NCI-H146 treated with DMSO at 0.1 percent for 48 hours (cell line): ENCODE measurements around the gene TBCK.
A peak's percentile ranks its signal among the peaks of the same experiment; 100 is the strongest.

Experiments
- DNase-seq: peaks from one replicate; lab custom pipeline; 2025; ENCODE audit not compliant: unreplicated experiment; lab: John Stamatoyannopoulos, UW

TBCK gene

DNA sequence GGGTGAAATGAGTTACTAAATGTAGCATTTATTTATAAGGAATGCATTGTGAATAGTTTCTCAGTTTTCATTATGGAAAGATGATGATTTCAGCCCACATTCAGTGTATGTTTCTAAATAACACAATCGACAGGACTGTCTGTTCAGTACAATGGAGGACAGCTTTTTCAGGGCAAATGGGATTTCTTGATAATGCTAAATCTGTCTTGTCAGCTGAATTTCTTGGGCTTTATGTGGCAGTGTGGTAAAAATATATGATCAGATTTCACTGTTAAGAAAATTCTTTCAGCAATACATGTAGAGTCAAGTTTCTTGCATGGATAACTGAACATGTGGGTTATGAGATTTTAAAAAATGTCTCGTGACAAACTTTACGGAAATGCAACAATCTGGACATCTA is 269.9 kb downstream of the TBCK start:
- DNase-seq = no peak

DNA sequence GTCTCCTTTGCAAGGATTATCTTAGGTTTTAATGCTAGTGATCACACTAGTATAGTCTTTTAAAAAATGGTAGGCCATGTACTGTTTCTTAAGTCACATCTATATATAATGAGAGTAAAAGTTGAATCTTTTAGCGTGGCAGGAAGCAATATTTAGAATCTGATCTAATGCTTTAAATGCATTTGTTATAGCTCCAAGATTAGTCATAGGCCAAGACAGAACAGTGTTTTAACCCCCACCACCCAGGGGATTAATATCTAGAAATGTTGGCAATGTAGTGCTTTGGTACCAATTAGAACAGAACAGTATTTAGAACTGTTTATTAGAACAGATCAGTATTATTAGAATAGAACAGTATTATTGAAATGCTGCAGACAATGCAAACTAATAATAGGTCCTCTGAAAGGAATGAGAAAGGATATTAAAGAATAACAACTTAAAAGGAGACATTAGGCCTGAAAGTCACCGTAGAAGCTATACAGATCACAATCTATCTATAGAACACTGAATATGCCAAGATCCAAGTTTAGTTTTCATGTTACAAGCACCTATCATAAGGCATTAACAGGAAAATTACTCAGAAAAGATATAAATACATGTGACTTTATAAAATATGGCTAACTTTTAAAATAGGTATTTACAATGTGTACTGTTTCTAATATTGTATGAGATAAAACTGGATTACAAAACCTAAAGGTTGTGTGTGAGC is 274.6 kb downstream of the TBCK start:
- DNase-seq = no peak

DNA sequence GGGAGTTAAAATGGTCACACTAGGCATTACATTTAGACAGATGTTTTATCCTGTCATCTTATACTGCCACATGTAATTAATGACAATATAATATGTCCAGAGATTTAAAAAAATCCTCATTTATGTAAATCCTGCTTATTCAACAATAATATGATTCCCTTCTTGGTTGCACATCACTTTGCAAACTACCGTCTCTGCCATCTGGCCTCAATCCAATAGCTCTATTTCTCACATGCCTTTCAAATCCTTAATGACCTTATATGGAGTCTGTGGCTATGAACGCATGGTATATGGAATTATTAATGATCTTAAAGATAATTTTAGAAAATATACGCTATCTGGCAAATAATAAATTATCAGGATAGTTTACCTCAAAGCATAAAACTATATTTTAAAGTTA is 276.2 kb downstream of the TBCK start:
- no peak for DNase-seq

DNA sequence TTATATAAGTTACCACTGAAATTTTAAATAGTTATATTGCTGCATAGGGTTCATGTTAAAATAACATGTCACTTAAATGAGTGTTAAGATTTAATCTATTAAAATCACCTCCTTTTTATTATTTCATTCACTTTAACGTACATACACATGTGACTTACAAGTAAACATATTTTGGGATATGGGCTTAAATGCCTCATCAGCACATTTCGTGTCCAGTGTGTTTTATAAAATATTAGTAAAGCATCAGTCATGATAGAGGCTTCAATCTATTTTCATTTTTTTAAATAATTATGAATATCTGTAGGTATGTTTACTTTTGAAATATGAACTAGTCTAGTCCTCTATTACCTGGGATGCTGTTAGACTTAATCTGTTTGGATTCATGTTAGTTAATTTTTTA is 277.1 kb downstream of the TBCK start:
- no peak for DNase-seq

DNA sequence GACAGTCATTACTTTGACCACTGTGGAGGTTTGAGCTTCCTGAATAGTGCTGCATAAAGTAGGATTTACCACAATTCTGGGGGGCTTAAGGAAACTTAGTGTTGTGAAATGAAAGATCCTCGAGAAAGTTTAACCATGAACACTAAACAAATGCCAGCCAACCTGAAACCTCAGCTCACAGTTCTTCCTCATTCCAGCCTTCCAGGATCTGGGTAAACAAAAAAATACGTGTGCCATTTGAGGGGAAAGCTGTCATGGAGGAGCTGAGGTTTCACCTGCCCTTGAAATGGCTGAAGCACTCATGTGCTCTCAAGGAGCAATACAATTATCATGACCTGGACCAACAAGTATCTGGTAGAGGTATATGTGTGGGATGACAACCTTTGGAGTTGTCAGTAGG is 278.0 kb downstream of the TBCK start:
- no peak for DNase-seq

DNA sequence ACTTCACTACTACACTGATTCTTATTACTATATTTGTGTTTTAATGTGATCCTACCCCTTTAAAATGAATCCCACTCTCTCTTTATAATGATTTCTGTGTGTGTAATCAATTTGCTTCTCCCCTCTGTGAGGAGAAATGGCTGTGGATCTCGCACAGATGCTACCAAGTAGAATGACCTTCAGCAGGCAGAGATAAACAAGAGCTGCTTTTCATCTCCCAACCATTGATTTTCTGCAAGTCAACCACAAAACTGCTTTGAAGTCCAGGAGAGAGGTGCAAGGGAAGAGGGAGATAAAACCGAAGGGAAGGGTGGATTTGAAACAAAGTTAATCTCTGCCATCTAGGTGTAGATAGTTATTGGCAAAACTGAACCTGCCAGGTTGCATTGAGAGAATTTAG is 279.2 kb downstream of the TBCK start:
- no peak for DNase-seq

DNA sequence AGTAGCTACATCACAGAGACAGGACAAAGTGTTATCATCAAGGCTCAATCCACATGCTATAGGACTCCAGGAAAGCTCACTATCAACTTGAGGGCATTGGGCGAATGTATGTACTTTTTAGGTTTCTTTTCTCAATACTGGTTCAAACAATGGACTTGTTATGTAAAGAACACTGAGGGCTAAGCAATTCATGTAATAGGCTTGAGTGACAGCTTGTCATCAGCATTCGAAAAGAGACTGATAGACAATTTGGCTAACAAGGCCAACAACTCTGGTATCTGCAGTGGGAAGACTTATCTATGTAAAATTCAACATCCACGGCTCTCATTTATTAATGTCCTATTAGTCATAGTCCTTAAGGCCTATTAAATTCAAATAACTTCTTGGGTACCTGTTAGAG is 279.7 kb downstream of the TBCK start:
- DNase-seq = no peak

DNA sequence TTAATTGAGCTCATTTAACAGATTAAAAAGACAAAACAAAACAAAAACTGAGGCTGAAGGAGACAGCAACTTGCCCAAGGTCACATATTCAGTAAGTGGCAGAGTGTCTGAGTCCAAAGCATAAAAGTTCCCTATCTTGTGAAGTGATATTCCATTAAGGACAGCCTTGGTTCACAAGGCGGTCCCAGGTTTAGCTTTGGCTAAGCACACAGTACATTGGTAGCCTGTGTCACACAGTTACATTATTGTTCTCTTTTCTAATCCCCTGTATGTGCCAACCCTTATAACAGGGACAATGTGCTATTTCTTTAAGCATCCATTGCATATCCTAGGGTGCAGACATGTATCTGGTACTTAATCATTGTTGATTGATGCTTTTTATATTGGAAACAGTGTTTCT is 280.8 kb downstream of the TBCK start:
- no peak for DNase-seq

DNA sequence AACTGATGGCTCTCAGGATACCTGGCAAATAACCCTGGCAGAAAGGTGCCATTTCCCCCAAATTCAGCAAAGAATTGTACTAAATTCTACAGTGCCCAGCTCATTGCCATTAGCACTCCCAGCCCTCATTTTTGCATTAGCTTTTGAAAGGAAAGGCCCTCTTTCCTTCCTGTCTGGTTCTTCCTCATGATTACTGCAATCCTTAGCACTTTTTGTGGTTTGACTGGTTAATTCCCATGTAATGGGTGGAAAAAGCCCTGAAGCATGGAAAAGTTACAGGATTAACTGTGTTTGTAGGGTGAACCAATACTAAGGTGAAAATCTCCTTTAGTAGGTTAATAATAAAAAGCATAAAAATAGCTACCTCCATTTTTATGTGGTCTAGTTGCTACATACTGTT is 281.3 kb downstream of the TBCK start:
- DNase-seq = no peak

DNA sequence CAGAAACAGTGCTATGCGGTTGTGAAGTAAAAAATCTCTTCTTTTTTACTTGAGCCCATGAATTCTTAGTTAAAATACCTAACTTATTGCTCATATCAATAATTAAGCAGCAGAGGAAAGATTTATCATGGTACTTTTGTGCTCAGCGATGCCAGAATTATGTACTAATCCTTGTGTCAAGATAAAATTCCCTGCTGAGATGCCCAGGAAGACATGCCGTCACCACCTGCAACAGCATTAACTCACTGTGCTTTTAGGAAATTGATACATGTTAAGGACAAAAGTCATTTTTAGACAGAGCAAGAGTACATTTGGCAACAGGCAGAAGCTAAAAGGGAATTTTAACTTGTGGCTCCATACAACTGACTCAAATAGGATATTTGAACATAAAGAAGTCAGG is 281.8 kb downstream of the TBCK start:
- no peak for DNase-seq

DNA sequence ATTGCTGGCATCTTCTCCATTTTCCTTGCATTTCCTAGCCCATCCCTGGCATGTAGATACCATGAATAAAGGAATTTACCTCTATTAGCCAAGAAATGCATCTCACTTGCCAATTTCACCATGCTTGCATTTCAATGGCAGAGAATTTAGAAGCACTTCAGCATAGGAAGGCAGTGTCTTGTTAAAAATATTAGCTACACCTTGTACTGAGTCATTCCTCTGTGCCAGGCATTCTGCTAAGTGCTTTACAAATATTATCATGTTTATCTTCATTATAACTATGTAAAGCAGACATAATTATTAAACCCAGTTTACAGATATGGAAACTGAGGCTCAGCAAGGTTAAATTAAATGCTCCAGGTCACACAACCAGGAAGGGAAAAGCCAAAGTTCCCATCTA is 282.5 kb downstream of the TBCK start:
- no peak for DNase-seq

DNA sequence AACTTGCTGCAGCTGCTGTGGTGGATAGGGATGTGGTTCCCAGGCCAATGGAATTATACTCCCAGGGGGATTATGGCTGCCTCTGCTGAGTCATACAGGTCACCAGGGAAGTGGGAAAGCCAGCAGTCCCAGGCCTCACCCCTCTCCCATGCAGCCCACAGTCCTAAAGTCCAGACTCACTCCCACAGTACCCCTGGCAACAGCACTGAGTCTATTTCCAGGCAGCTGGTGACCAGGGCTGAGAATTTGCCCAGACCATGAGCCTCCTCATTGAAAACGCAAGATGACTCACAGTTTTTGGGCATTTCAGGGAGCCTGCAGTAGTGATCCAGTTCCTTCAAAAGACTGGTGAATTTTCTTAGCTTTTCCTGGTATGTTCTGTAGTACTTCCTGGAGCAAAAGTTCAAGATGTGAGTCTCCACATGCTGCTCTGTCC is 283.1 kb downstream of the TBCK start:
- no peak for DNase-seq

DNA sequence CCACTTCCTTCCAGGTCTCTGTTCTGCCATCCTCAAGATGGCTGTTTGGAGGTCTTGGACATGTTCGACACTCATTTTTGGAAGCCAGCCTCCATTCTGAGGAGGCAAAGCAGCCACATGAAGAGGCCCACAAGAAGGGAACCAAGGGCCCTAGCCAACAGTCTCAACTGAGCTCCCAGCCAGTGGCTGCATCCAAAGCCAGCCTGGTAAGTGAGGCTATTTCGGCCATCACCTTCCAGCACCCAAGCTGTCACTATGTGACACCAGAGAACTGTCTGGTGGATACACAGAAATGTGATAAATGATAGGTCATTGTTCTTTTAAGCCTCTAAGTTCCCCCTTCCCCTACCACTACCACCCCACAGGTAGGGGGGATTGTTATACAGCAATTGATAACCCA is 293.6 kb downstream of the TBCK start:
- no peak for DNase-seq

DNA sequence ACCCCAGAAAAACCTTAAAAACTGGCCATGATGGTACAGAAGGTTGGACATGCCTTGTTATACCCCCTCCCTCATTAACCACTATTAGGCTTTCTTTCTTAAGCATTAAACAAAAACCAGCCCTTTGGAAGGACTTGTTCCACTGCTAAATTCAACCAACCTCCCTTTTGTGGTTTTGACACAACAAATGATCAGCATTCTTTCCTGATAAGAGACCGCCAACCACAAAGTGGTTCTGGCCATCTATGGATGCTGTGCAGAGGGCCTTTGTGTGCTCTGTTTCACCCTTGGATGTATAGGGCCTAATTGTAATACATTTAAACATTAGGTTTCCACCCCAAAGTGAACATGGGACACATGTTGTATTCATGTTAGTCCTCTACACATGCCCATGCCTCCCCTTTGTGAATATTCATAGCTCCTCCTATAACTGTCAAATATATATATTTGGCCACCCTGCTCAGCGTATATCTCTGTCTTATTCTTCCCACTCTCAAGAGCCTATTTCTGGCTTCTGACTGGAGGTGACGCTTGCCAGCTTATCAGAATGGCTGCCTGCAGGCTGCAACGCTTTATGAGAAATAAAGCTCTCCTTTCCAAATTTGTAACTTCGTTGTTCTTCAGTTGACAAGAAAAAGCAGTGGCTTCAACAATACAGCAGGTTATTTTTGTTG is 294.1 kb downstream of the TBCK start:
- DNase-seq = no peak

DNA sequence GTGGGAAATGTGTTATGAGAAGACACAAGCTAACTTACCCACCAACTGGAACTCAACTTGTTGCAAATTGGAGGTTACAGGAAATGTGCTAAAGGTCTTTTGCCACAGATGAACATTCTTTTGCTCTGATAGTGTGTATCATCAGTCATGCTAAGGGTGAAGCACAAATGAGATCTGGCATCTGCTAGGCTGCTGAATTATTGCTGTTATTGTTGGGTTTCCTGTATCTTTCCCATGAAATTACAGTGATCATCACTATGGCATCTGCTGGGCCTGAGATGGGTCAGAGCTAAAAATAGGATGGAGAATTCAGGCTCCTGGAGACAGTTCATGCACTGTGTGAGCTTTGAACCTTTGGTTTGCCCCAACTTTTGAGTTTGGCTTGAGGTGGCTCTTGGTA is 296.2 kb downstream of the TBCK start:
- DNase-seq = no peak

DNA sequence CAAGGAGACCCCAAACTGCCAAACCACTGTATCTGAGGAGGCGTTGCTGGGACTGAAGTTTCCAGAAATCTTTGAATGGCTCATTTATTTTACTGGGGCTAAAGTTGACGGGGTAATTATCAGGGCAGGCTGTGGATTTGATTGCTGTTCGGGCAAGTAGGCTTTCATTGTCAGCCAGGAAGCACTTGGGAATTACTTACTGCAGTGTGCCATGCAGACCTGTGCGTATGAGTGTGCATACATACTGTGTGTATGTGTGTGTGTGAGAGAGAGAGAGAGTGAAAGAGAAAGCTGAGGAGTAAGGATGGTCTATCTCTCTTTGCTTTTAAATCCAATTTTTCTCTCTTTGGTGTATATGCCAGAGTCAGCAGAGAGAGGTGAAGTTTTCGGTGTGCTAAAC is 298.0 kb downstream of the TBCK start:
- DNase-seq = no peak

DNA sequence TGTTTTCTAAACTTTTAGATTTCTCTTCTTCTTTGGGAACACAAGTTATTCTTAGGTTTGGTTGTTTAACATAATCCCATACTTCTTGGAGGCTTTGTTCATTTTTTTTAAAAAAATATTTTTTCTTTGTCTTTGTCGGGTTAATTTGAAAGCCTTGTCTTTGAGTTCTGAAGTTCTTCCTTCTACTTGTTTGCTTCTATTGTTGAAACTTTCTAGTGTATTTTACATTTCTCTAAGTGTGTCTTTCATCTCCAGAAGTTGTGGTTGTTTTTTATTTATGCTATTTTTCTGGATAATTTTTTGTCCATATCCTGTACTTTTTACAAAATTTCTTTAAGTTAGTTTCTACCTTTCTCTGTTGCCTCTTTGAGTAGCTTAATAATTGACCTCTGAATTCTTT is 304.6 kb downstream of the TBCK start:
- DNase-seq = no peak

DNA sequence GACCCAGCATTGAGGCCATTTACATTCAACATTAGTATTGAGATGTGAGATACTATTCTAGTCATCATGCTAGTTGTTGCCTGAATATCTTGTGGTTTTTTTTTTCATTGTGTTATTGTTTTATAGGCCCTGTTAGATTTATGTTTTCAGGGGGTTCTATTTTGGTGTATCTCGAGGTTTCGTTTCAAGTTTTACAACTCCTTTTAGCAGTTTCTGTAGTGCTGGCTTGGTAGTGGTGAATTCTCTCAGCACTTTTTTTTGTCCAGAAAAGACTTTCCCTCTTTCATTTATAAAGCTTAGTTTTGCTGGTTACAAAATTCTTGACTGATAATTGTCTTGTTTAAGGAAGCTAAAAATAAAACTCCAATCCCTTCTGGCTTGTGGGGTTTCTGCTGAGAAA is 305.2 kb downstream of the TBCK start:
- no peak for DNase-seq

DNA sequence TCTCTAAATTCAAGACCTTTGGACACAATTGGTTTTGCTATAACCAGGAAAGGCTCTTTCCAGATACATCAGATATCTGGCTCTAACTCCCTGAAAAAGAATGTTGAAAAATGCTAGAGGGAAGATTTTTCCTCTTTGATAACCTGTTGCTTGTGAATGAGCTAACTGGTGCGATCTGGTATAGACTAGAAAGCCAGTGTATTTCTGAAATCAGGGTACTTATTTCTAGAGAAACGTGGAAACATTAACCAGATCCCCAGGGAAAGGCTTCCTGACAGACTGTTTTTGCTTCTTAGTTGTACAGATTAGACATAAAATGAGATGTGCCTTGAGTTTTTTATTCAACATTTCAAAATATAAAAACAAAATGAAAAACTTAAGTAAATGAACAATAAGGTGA is 313.0 kb downstream of the TBCK start:
- DNase-seq = no peak

DNA sequence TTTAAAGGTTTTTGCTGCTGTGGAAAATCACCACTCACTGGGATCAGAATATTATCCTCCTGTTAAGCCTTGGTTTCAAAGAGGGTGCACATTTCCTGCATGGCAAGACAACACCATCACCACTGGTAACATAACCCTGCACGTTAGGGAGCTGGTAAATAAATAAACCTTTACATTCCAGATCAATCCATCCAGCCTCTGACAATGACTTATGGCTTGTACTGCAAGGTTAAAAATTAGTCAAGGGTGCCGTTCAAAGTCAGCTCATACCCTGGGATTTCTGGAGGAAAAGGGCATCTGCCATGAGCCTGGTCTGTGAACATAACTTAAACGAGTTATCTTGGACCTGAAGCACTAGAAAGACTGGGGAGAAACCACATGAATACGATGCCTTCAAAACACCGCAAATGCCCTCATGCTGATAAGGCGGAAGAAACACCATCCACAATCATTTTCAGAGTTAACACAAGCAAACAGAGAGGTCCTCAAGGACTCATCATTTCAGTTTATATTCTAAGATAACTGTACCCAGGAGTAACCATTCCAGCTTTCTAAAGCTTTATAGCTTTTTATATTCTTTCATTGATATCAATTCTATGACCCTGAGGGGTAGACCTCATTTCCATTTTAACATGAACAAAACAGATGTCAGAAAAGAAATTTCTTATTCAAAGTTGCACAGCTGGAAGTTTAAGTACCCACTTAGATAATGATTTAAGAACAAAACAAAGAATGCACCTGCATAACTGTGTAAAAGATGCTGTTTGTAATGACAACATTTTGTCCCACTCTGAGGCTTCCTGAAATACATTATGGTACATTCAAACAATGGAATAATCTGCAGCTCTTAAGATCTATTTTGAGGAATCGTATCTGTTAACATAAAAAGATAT is 317.6 kb downstream of the TBCK start:
- peak; percentile 25 for DNase-seq

DNA sequence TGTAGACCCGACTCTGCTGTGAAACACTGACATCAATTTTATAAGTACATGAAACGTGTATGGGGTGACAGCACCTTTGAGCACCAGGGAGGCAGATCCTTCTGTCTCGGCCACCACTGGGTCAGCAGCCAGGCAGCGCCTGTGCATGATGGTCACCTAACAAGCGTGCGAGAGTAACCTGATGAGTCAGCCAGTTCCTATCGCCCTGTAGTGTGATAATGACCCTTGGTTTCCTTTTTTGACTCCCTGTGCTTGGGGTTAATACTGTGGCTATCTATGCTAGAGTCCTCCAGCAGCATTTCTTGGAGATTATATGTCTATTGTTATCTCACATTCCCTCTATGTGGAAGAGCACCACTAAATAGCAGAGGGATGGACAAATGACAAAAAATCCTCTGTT is 319.2 kb downstream of the TBCK start:
- no peak for DNase-seq
